Hindlimb muscle (tissue), 1 donor: ENCODE results near the gene PLPPR3. TPM values are rescaled to one million over a fixed set of nuclear protein-coding genes. Genes with fewer than 3 reads are reported as not detected.

Source experiments
- DNase-seq: peaks from one replicate; pipeline ENCODE4 v3.0.0-alpha.2; 2013
- polyA plus RNA-seq: library from polyadenylated mRNA; unstranded; fragments of 120-200 nt; gene quantifications from one replicate; pipeline ENCODE4 v1.2.1, GENCODE V29; 2013; ENCODE audit not compliant: insufficient read length

Gene PLPPR3
- polyA plus RNA-seq, 1 donor = not detected

GRCh38 chr19:807627-808422 is 13.9 kb downstream of the PLPPR3 start:
- DNase-seq = no peak

DNA sequence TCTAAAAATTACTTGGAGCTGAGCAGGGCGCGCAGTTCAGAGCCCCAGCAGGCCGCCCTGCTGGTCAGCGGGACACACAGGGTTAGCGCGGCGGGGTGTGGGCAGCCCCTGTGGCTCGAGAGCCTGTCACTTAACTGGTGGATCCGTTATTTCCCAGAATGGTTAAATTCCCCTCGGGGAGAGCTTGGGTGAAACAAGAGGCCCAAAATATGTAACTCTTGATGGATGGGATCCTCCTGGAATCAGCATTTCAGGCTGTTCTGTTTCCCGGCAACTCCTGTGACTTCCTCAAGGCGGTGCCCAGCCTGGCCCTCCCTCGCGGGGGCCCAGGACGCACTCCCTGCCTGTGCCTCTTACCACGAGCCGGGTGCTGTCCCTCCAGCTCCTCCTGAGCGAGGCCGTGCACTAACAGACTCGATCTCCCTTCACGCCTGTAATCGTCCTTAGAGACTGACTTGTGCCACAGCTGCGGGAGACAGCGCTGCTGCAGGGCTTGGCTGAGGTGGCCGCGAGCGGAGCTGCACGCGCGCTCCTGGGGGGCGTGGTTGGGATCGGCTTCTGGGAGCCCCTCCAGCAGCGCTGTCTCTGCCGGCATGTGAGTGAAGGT is 14.8 kb downstream of the PLPPR3 start:
- DNase-seq = no peak

GRCh38 chr19:805600-806550 is 15.9 kb downstream of the PLPPR3 start:
- no peak for DNase-seq

- DNase-seq = no peak
Observed at GRCh38 chr19:805166-805551, 16.6 kb downstream of the PLPPR3 start.

- no peak for DNase-seq
Observed at GRCh38 chr19:804419-805165, 17.2 kb downstream of the PLPPR3 start.

GRCh38 chr19:803686-804418 is 17.9 kb downstream of the PLPPR3 start:
- no peak for DNase-seq

- DNase-seq = no peak
Observed at GRCh38 chr19:803099-803561, 18.6 kb downstream of the PLPPR3 start.

DNA sequence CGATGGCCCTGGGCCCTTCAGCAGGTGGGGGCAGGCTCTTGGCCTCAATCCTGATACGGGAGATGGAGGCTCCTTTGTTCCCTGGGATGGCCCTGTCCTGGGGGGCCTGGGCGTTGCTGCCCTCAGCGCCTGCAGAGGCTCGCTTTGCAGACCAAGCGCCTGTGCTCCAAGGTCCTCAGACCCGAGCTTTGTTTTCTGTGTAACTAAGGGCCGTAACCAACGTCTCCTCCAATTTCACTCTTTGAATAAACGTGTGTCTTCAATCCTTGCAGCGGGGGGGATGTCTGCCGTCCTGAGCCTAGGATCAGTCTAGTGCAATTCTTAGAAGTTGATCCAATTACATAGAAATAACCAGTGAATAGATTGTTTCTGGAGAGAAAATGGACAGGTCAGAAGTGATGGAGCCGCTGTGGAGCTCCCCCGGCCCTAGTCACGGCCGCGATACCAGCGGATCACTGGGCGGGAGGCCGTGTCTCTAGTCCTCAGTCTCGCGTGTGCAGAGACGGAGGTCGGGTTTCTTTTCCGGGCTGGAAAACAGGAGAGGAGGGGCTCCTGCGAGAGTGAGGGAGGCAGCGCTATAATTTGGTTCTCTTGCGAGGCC is 19.2 kb downstream of the PLPPR3 start:
- DNase-seq = peak; percentile 74

DNA sequence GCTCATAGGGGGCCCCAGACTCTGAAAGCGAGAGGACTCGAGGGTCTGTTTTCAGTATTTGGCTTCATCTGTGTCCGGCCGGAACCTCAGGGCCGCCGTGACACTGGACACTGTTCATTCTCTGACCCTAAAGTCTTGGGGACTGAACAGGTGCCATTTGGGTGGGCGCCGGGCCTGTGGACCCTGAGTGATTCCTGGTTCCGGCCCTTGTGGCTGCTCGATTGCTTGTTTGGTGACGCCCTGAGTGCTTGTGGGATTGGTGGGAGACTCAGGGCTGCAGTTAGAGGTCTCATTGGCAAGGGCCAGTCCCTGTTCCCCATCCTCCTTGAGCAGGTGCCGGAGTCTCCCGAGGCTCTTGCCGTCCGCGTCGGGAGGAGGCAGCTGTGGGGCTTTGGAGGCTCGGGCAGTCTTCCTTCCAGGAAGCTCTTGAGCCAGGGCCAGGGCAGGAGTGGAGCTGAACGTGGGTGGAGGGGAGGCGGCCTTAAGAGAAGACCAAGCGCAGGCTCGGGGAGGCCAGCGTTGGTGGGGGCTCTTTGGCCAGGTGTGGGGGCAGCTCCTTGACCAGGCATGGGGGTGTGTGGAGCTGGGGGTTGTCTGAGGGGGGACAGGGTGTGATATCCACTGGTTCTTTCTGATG is 19.8 kb downstream of the PLPPR3 start:
- no peak for DNase-seq

DNA sequence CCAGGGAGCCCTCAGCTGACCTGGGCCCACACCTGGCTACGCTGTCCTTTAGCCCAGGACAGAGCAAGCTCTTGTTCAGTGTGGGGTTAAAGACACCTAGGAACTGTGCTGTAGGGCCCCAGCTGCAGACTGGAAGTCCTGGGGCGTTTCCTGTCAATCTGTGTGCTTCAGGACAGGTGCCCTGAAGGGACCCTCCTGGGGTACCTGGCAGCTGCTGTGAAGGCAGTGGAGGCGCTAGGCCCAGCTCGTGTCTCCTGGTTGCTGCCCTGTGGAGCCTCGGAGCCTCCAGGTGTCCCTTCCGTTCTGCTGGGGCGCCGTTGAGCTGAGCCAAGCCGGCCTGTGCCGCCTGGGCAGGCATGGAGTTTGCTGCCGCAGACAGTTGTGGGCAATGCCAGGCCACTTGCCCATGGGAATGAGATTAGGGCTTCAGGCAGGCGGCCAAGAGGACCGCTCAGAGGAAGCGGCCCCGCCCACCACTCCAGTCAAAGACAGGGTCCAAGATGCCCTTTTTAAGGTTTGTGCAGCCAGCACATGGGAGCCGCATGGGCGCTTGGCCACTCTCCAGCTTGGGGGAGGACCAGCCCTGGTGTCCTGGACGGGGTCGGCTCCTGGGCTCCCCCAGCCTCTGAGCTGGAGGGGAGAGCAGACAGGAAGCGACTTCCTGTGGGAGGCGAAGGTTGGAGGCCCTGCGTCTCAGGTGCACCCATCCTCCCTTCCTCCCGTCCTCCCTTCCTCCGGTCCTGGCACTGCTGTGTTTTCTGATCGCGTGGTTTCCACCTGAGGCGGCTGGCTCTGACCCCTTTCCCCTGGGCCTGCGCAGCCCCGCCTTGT is 20.5 kb downstream of the PLPPR3 start:
- DNase-seq = no peak

DNA sequence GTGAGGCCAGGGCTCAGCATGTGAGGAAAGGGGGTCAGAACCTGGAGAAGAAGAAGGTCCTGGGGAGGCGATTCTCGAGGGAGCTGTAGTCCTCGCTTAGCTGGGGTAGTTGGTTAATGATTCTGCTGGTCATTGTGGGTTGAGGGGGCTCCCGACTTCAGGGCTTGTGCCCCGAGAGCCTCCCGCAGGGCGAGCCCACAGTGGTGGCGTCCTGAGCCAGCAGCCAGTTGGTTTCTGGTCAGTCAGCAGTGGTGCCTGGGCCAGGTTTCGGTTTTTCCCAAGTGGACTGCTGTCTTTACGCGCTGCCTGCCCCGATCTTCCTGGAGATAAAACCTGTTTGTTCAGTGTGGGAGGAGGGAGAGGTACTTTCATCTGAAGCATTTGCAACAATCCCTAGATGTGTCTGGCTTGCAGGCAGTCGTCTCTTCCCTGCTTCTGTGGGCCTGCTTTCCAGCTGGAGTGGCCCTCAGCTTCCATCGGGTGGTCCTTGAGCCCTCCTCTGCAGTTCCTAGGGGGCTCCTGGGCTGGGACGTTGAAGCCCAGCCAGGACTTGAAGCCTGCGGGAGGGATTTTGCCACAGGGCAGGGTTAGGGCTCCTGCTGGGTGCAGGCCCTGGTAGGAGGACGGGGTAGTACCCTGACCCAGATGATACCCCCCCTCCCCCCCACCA is 21.3 kb downstream of the PLPPR3 start:
- no peak for DNase-seq

DNA sequence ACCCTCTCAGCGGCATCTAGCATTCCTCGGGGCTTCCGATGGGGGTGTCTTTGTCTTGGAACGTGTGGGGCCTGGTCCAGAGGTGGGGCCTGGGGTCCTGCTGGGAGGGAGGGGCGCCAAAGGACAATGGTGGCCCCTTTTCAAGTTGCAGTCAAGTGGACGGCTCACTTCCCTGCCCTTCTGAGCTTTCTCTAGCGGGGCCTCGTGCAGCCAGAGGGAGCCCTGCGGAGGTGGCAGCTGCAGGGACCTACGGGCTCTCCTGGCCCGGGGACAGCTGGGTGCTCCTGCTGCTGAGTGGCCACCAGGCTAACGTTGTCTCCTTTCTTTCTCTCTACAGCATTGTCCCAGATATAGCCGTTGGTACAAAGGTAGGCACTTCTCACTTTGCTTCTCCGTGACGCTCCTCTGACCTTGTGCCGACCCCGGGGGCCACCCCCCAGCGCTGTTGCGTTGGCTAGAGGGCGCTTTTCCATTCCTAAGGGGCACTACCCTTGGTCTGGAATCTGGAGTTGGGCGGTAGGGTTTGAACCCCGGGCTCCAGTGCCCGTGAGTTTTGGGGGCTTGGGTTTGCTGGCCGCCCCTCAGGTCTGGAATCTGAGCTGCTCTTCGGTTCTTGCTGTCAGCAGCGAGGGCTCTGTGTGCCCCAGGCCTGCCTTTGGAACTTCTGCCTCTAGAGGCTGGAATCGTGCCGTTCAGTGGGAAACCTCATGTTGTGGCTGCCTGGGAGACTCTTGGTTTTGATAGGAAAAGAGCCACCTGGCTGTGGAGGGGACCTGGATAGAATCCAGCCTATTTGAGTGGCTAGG is 22.5 kb downstream of the PLPPR3 start:
- DNase-seq = no peak

DNA sequence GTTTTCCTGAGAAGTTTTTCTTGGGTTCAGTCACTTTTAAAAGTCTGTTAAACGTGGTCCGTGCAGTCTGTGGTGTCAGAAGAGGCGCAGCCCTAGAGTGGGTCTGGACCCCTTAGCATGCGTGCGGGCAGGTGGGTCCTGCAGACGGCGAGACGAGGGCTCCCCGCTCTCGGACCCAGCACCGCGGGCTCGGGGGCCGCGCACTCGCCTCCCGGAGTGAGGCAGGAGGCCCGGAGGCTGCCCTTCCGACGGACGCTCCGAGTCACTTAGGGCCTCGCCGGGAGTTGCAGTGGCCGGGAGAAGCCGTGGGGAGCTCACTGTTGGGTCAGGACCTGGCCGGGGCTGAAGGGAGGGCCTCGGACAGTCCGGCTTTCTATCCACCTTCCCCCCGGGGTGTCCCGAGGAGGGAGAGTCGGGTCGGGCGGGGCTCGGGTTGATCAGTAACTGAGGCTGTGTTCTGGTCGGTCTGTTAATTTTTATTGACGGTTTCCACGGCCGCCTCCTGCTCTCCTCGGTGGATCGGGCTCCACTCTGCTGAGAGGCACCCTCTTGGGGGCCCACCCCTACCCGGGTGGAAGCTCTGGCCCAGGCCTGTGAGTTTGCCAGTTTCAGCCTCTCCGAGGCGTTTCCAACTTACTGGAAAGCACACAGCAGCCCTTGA is 23.2 kb downstream of the PLPPR3 start:
- DNase-seq = no peak

GRCh38 chr19:797528-798414 is 24.0 kb downstream of the PLPPR3 start:
- DNase-seq = peak; percentile 95

GRCh38 chr19:796692-797527 is 24.8 kb downstream of the PLPPR3 start, which contains the start of gene PTBP1:
PTBP1 (plus strand) TSS chr19:797452; CDS start chr19:797498, 46 bp downstream.
- DNase-seq = peak; percentile 100
